Right ventricle myocardium superior (tissue), 1 donor: Measurements from ENCODE around the gene XXYLT1. TPM values are rescaled to one million over a fixed set of nuclear protein-coding genes. Genes with fewer than 3 reads are reported as not detected.

Source experiments
- ATAC-seq: fragments of 200-7000 bp; cut with Tn5 transposase; one replicate; pipeline ENCODE4 v1.9.1; 2020; ENCODE audit warnings: mild to moderate bottlenecking; ENCODE audit not compliant: poor library complexity
- DNase-seq: peaks from one replicate; pipeline ENCODE4 v3.0.0-alpha.2; 2020
- intact Hi-C: fragments of 100-400 bp; cut with DNase I; formaldehyde crosslinking; loops from one replicate; pipeline ENCODE4 v1.11.2; 2022
- total RNA-seq: library from RNA; stranded (reverse); fragmentation: NEBNext Ultra II Directional; extraction: Animal tissue kit (Norgen Biotek cat#: 25700); gene quantifications from one replicate; pipeline ENCODE4 v1.2.1, GENCODE V29; 2021
- donor health status: DM: no; HTN: yes; CAD: no; lungs with severe emphysema.

XXYLT1 gene
- total RNA-seq, 1 donor from 2014 or later = 2.6 TPM

- no peak for ATAC-seq
- intact Hi-C loops = no loop called here
- no peak for DNase-seq
Measured at GRCh38 chr3:195134431-195134830, 136.5 kb downstream of the XXYLT1 start.

DNA sequence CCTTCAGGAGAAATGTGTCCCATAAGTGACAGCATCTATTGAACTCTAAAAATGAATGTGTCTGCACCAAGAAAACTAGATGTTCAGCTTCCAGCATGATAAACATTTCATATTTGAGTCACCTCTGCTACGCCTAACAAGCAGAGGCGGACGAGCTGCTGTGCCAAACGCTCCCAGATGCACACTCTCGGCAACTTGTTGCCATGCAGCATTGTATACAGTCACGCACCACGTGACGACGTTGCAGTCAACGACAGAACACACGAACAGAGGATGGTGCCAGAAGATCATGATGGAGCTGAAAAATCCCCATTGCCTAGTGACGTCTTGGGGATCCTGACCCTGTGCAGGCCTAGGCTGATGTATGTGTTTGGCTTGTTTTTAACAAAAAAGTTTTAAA is 137.5 kb downstream of the XXYLT1 start:
- ATAC-seq = peak; percentile 46
- intact Hi-C loops = no loop called here
- peak; percentile 48 for DNase-seq

DNA sequence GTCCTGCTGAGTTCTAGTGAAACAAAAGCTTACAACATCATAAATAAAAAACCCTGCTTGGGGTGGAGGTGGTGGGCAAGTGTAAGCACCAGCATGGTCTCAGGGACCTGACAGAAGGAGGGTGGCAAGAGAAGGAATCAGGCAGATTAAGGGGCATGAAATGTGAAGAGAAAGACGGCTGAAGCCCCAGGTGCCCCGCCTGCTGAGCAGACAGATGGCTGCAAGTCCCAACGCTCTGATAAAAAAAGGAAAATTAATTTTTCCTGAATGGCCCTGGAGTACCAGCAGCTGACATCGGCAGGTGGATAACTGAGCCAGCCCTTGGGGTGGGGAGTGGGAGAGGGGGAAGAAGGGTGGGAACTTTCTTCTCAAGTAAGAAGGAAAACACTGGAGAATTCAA is 137.9 kb downstream of the XXYLT1 start:
- DNase-seq = no peak
- intact Hi-C loops = no loop called here
- no peak for ATAC-seq

DNA sequence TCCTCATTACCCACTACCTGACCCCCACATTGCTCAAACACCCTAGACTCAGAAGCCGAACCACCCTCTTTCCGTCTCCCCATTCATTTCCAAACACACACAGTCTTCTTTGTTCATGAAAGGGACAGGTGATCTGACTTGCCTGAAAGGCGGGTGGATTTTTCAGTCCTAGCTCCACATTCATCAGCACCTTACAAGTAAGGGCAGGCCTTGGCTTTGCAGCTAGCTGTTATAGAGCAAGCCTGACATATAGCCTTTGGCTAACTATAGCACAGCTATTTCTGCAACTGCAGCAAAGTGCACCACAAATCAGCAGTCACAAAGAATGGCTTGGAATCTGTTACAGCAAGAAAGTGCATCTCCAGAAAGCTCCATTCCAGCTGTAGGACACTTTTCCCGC is 139.8 kb downstream of the XXYLT1 start:
- no peak for ATAC-seq
- intact Hi-C loops = no loop called here
- DNase-seq = no peak

DNA sequence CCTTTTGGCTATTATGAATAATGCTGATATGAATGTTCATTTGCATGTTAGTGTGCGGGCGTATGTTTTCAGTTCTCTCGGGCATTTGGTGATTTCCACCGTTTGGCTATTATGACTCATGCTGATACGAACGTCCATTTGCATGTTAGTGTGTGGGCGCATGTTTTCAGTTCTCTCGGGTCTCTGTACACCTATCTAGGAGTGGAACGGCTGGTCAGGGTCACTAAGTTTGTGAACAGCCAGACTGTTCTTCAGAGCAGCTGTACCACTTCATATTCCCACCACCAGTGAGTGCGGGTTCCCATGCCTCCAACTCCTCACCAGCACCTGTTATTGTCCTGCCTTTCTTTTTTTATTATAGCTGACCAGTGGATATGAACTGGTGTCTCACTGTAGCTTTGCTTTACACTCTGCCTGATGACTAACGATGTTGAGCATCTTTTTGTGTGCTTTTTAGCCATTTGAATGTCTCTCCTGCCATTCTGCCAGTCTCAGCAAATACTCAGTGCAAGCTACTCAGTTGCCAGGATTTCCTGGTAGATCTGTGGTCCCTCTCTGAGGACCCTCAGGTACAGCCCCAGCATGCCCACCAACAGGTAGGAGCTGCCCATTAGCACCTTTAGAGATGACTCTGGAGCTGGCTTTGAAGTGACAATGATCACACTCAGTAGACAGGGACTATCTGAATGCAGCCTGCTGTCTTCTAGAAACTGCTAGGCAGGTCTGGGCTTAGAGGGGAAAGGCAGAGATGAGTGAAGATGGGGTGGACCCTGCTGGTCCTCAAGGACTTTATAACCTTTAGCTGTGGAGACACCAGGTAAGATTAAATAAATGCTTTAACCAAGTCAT is 141.1 kb downstream of the XXYLT1 start:
- intact Hi-C loops = loop anchor here (10.0 kb wide), 1 partner anchor 125 kb away; no protein-coding TSS in a partner anchor
- DNase-seq = no peak
- ATAC-seq = no peak

- intact Hi-C loops = loop anchor here (10.0 kb wide), 1 partner anchor 126 kb away; no protein-coding TSS in a partner anchor
- DNase-seq (no peak), ATAC-seq (no peak)
Measured at GRCh38 chr3:195129072-195129643, 141.8 kb downstream of the XXYLT1 start.

DNA sequence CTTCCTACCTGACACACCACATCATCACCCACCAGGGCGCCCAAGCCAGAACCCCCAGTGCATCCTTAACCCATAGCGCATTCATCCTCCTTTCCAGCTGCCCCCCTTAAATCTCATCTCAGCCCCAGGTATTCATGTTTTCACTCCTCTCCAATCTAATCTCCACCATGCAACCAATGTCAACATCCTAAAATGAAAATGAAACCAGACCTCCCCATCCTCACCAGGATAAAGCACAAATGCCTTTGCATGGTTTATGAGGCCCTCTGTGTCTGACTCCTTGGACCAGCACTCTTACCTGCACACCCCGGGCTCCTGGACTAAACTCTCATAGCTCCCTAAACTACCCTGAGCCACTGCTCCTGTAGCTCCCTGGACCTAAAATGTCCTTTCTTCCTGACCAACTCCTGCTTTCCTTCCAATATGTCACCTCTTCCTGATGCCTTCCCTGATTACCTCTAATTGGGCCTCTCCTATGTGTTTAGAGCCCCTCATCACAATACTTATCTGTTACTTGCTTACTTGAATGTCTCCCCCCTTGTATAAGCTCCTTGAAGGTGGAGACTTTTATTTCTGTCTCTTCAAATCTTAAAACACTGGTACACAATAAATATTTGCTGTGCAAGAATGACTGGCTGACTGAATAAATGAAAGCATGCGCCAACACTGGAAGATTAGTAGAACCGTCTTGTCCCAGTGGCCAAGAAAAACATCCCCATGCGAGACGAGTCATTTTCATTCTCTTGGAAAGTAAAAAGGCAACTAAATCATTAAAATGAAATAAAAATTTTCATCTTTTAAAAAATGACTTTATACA is 142.5 kb downstream of the XXYLT1 start:
- intact Hi-C loops = loop anchor here (10.0 kb wide), 1 partner anchor 126 kb away; no protein-coding TSS in a partner anchor
- DNase-seq (no peak), ATAC-seq (no peak)

GRCh38 chr3:195126056-195126605 is 144.8 kb downstream of the XXYLT1 start:
- intact Hi-C loops = loop anchor here (10.0 kb wide), 1 partner anchor 129 kb away; no protein-coding TSS in a partner anchor
- no peak for ATAC-seq
- no peak for DNase-seq

GRCh38 chr3:195125646-195126045 is 145.3 kb downstream of the XXYLT1 start:
- ATAC-seq (no peak), DNase-seq (no peak)
- intact Hi-C loops = loop anchor here (10.0 kb wide), 1 partner anchor 129 kb away; no protein-coding TSS in a partner anchor

GRCh38 chr3:195124378-195124992 is 146.5 kb downstream of the XXYLT1 start:
- intact Hi-C loops = loop anchor here (10.0 kb wide), 1 partner anchor 130 kb away; no protein-coding TSS in a partner anchor
- ATAC-seq (peak; percentile 49), DNase-seq (peak; percentile 57)

- no peak for ATAC-seq
- intact Hi-C loops = loop anchor here (10.0 kb wide), 1 partner anchor 132 kb away; no protein-coding TSS in a partner anchor
- DNase-seq = no peak
Measured at GRCh38 chr3:195123281-195123691, 147.7 kb downstream of the XXYLT1 start.

DNA sequence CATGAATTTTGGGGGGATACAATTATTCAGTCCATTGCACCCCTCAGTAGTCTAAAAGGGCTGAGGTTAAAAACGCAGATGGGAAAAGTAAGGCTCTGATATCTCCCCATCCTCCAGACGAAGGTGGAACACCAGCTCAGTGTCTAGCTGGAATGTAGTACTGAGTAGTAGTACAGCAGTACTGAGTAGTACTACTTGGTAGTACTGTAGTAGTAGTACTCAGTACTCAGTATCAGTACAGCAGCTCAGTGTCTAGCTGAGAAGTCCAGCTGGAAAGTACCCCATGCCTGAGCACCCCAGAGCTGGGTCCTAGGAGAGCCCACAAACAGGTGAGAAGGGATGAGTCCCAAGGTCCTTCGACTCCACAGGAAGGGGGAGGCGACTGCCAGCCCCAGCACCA is 148.7 kb downstream of the XXYLT1 start:
- intact Hi-C loops = loop anchor here (10.0 kb wide), 1 partner anchor 133 kb away; no protein-coding TSS in a partner anchor
- ATAC-seq = no peak
- no peak for DNase-seq

- DNase-seq = no peak
- intact Hi-C loops = loop anchor here (10.0 kb wide), 1 partner anchor 135 kb away; no protein-coding TSS in a partner anchor
- no peak for ATAC-seq
Measured at GRCh38 chr3:195120267-195120601, 150.7 kb downstream of the XXYLT1 start.

GRCh38 chr3:195119461-195120266 is 151.3 kb downstream of the XXYLT1 start:
- DNase-seq = no peak
- ATAC-seq = no peak
- intact Hi-C loops = loop anchor here (10.0 kb wide), 1 partner anchor 135 kb away; no protein-coding TSS in a partner anchor

DNA sequence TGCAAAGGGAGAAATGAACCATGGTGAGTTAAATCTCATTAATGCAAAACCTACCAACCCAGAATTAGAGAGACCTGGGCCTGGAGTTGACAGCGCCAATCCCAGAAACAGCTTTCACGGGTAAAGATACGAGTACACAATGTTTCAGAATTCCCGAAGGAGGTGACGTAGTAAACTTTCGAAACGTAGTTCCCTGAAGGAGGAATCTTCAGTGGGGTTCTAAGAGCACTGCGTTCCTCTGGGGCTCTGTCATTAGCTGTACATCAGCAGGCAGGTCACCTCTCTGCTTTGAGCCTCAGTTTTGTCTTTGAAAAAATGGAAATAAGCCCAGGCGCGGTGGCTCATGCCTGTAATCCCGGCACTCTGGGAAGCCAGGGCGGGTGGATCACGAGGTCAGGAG is 152.3 kb downstream of the XXYLT1 start:
- intact Hi-C loops = no loop called here
- no peak for ATAC-seq
- DNase-seq = no peak

- intact Hi-C loops = no loop called here
- no peak for ATAC-seq
- no peak for DNase-seq
Measured at GRCh38 chr3:195117978-195118581, 152.9 kb downstream of the XXYLT1 start.
